Endothelial cell of umbilical vein (primary cell): Measurements from ENCODE around the gene DHRS7B. TPM values are rescaled to one million over a fixed set of nuclear protein-coding genes. Genes with fewer than 3 reads are reported as not detected.

Source experiments
- BruUV-seq: library from RNA; stranded (reverse); fragments of 400-500 nt; replicated peaks from 2 replicates; lab custom pipeline; 2021; lab: Mats Ljungman, UMichigan
- CTCF ChIA-PET: fragments of 300-600, 350-600 bp; sonication (Branson Sonifier 250); formaldehyde crosslinking; loops from one replicate; lab custom pipeline; 2021; ENCODE audit warnings: antibody characterized with exemption, inconsistent platforms; lab: Charles Lee
- POLR2A ChIA-PET: fragments of 300-600, 350-600 bp; sonication (Branson Sonifier 250); formaldehyde crosslinking; loops from one replicate; lab custom pipeline; 2021; ENCODE audit warnings: antibody characterized with exemption, inconsistent platforms; lab: Charles Lee
- DNase-seq: peaks from one replicate; pipeline ENCODE4 v3.0.0-alpha.2; 2011; ENCODE audit warnings: low read depth, low spot score
- FAIRE-seq: peaks from 2 replicates; lab custom pipeline; 2011; peaks lifted over from hg19 to GRCh38; lab: Jason Lieb, UNC
- H2AFZ ChIP-seq: 2 replicates; pipeline ENCODE4 v1.6.0; 2012; ENCODE audit warnings: low read depth, low read length, control low read depth, inconsistent platforms
- H3K27ac ChIP-seq: 2 replicates; pipeline ENCODE4 v1.5.1; 2011; ENCODE audit warnings: low read depth, mild to moderate bottlenecking, control low read depth, low read length, moderate library complexity; ENCODE audit not compliant: insufficient read depth
- H3K27me3 ChIP-seq, 2 experiments: 2 replicates each; pipeline versions ENCODE4 v1.6.0 to v1.6.1; 2011; ENCODE audit warnings: low read length in 2 of 2, mixed read lengths in 1 of 2; ENCODE audit not compliant: control insufficient read depth in 2 of 2, insufficient read depth in 2 of 2
- H3K36me3 ChIP-seq, 2 experiments: 2 replicates in 1 of 2; 3 replicates in 1 of 2; pipeline ENCODE4 v1.5.1; 2011; ENCODE audit warnings: low read length in 2 of 2, mild to moderate bottlenecking in 1 of 2, moderate library complexity in 1 of 2; ENCODE audit not compliant: control insufficient read depth in 2 of 2, insufficient read depth in 2 of 2; ENCODE audit errors: extremely low read depth in 1 of 2
- H3K4me1 ChIP-seq: 3 replicates; pipeline ENCODE4 v1.5.1; 2011; ENCODE audit warnings: mild to moderate bottlenecking, low read length; ENCODE audit not compliant: control insufficient read depth, insufficient read depth; ENCODE audit errors: extremely low read depth
- H3K4me2 ChIP-seq: 2 replicates; pipeline ENCODE4 v1.6.1; 2011; ENCODE audit warnings: low read length, control low read depth, mixed read lengths; ENCODE audit not compliant: insufficient read depth
- H3K4me3 ChIP-seq, 3 experiments: fragments of 200-600 bp in 1 of 3; sonication (generic), shearing (Covaris generic) in 1 of 3; replicated peaks in 1 of 3; 2 replicates each; pipeline ENCODE4 v1.5.1; 2011 to 2016; ENCODE audit warnings: control low read depth in 3 of 3, low read length in 3 of 3, mild to moderate bottlenecking in 2 of 3, inconsistent platforms in 1 of 3, low read depth in 1 of 3, moderate library complexity in 1 of 3; ENCODE audit not compliant: insufficient read depth in 1 of 3
- H3K79me2 ChIP-seq: 2 replicates; pipeline ENCODE4 v1.6.0; 2012; ENCODE audit warnings: low read length, inconsistent platforms; ENCODE audit not compliant: control insufficient read depth, insufficient read depth
- H3K9ac ChIP-seq: replicated peaks from 2 replicates; pipeline ENCODE3; 2011; ENCODE audit warnings: low read length, control low read depth; ENCODE audit not compliant: insufficient read depth; ENCODE audit errors: extremely low read depth
- H3K9me1 ChIP-seq: replicated peaks from 3 replicates; pipeline ENCODE4 v1.6.0; 2011; ENCODE audit warnings: mild to moderate bottlenecking, low read length; ENCODE audit not compliant: control insufficient read depth, insufficient read depth; ENCODE audit errors: extremely low read depth
- H3K9me3 ChIP-seq: replicated peaks from 2 replicates; pipeline ENCODE4 v1.5.1; 2012; ENCODE audit warnings: low read length, inconsistent platforms; ENCODE audit not compliant: control insufficient read depth, insufficient read depth
- H4K20me1 ChIP-seq: replicated peaks from 2 replicates; pipeline ENCODE3; 2011; ENCODE audit warnings: mild to moderate bottlenecking, low read length; ENCODE audit not compliant: control insufficient read depth, insufficient read depth; ENCODE audit errors: extremely low read depth
- EZH2 ChIP-seq: IDR thresholded peaks from 2 replicates; pipeline ENCODE4 v1.6.1; 2012; ENCODE audit warnings: borderline replicate concordance, low read depth, mild to moderate bottlenecking, moderate library complexity, low read length, inconsistent platforms; ENCODE audit not compliant: severe bottlenecking
- FOS ChIP-seq: IDR thresholded peaks from 2 replicates; pipeline ENCODE4 v1.6.1; 2011; ENCODE audit warnings: mild to moderate bottlenecking, low read length, moderate library complexity, borderline replicate concordance; ENCODE audit not compliant: insufficient read depth
- GATA2 ChIP-seq: IDR thresholded peaks from 2 replicates; pipeline ENCODE4 v1.7.0; 2011; ENCODE audit warnings: low read depth, mild to moderate bottlenecking, moderate library complexity, mixed read lengths, low read length; ENCODE audit not compliant: insufficient read length, insufficient read depth
- JUN ChIP-seq: IDR thresholded peaks from 2 replicates; pipeline ENCODE4 v1.6.1; 2011; ENCODE audit warnings: borderline replicate concordance, low read depth; ENCODE audit not compliant: insufficient read length, insufficient read depth
- MYC ChIP-seq: IDR thresholded peaks from one replicate; pipeline ENCODE4 v1.6.1; 2011; ENCODE audit warnings: mild to moderate bottlenecking, low read depth, low read length
- POLR2A ChIP-seq: IDR thresholded peaks from 2 replicates; pipeline ENCODE4 v1.6.1; 2012; ENCODE audit warnings: low read depth, mild to moderate bottlenecking, control low read depth, low read length
- POLR2AphosphoS5 ChIP-seq: IDR thresholded peaks from 2 replicates; pipeline ENCODE4 v1.6.1; 2012; ENCODE audit warnings: low read depth, mild to moderate bottlenecking, control low read depth, low read length, moderate library complexity; ENCODE audit not compliant: insufficient read depth
- dilution Hi-C: fragments of 300-500 bp; cut with MboI; formaldehyde crosslinking; loops from one replicate; pipeline ENCODE4 v1.15.0; 2019; ENCODE audit warnings: low sequenced_read_pairs; ENCODE audit not compliant: extremely low pct_ligation_motif_present
- intact Hi-C: fragments of 100-400 bp; cut with micrococcal nuclease; formaldehyde crosslinking; loops from one replicate; pipeline ENCODE4 v1.10.0; 2022
- polyA plus RNA-seq, 4 experiments: library from polyadenylated mRNA; depleted of rRNA in 3 of 4; stranded (reverse) in 3 of 4; unstranded in 1 of 4; fragments of >200 nt; gene quantifications; 2 replicates each; pipeline versions ENCODE4 v1.2.1 to v1.2.3, GENCODE V29; 2011 to 2012; ENCODE audit warnings: missing spikeins in 1 of 4
- total RNA-seq: library from RNA; stranded (reverse); gene quantifications from 2 replicates; pipeline ENCODE4 v1.2.3, GENCODE V29; 2021
- TF ChIP-seq, protein P1 (sequence below), 2 donors: IDR thresholded peaks; 1 replicate in 1 of 2; 2 replicates in 1 of 2; pipeline ENCODE4 v1.5.1; 2011; ENCODE audit warnings: low read length in 2 of 2, mild to moderate bottlenecking in 2 of 2, moderate library complexity in 2 of 2, control low read depth in 1 of 2, inconsistent platforms in 1 of 2, low read depth in 1 of 2; ENCODE audit not compliant: insufficient read depth in 1 of 2; ENCODE audit errors: extremely low read depth in 1 of 2
- TF ChIP-seq, protein P2 (sequence below): IDR thresholded peaks from 2 replicates; pipeline ENCODE4 v1.6.1; 2011; ENCODE audit not compliant: insufficient read depth, insufficient read length

Gene DHRS7B
- total and polyA plus RNA-seq, 2 donors (not counting 3 experiments of a cell fraction or from before 2014, with no cell fraction given) = 14.0 to 28.1 TPM

DNA sequence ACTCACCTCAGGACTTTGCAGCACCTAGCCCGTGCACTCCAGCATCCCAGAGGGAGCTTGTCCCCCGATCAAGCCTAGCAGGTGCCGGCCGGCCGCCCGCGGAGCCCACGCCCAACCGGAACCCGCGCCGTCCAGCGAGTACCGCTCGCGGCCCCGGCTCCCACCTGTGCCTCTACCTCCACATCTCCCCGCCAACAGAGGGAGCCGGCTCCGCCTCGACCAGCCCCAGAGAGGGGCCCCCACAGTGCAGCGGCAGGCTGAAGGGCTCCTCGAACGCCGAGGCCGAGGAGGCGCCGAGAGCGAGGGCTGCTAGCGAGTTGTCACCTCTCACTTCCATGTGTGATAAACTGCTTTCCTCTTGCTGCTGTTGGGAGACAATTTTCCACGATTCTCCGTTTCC lies 41.1 kb upstream of the DHRS7B start:
- CTCF ChIA-PET = no interaction called here
- Histone ChIP-seq H4K20me1 (no peaks in the 10 kb centered on the region), H3K4me1 (no peaks in the 10 kb centered on the region), H3K36me3 (no peaks in the 10 kb centered on the region), H3K27me3 (peaks cover 0 to 5% of the 10 kb centered on the region in 2 experiments), H2AFZ (no peak overlapping the region), H3K4me3 (no peak overlapping the region), H3K27ac (no peak overlapping the region), H3K9me3 (no peaks in the 10 kb centered on the region), H3K9me1 (no peaks in the 10 kb centered on the region), H3K4me2 (no peak overlapping the region), H3K9ac (no peak overlapping the region), H3K79me2 (no peaks in the 10 kb centered on the region)
- no TSS peak for BruUV-seq
- POLR2A ChIA-PET = no interaction called here
- DNase-seq (no peak), FAIRE-seq (no peak)
- intact Hi-C loops (no loop called here), dilution Hi-C loops (no loop called here)
- TF ChIP-seq, protein P1, sequence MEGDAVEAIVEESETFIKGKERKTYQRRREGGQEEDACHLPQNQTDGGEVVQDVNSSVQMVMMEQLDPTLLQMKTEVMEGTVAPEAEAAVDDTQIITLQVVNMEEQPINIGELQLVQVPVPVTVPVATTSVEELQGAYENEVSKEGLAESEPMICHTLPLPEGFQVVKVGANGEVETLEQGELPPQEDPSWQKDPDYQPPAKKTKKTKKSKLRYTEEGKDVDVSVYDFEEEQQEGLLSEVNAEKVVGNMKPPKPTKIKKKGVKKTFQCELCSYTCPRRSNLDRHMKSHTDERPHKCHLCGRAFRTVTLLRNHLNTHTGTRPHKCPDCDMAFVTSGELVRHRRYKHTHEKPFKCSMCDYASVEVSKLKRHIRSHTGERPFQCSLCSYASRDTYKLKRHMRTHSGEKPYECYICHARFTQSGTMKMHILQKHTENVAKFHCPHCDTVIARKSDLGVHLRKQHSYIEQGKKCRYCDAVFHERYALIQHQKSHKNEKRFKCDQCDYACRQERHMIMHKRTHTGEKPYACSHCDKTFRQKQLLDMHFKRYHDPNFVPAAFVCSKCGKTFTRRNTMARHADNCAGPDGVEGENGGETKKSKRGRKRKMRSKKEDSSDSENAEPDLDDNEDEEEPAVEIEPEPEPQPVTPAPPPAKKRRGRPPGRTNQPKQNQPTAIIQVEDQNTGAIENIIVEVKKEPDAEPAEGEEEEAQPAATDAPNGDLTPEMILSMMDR (IDR thresholded peaks at IDR 0.05; ENCODE audit: extremely low read depth in 1 of 2, insufficient read depth in 1 of 2, low read depth in 1 of 2, low read length in 2 of 2) = no peak
- TF ChIP-seq MYC = no peak
- no peak for TF ChIP-seq POLR2AphosphoS5
- TF ChIP-seq JUN = no peak

DNA sequence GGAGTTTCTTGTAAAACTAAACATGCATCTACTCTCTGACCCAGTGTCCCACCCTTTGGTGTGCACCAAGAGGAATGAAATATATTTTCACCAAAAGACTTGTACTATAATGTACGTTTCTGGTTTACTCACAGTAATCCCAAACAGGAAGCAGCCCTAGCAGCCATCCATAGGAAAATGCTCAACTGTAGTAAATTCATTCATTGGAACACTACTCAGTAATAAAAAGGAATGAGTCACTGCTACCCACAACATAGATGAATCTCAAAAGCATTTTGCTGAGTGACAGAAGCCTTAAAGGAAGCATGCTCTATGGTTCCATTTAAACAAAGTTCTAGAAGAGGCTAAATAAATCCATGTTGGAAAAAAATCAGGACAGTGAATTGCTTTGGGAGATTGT lies 37.6 kb upstream of the DHRS7B start:
- no peak overlapping the region for H3K4me3 ChIP-seq
- no peak overlapping the region for H3K4me2 ChIP-seq
- no peaks in the 10 kb centered on the region for H4K20me1 ChIP-seq
- H2AFZ ChIP-seq = no peak overlapping the region
- ChIA-PET CTCF (no interaction called here), POLR2A (no interaction called here)
- H3K4me1 ChIP-seq = no peaks in the 10 kb centered on the region
- DNase-seq (no peak), FAIRE-seq (peak; percentile 4)
- H3K9ac ChIP-seq = no peak overlapping the region
- H3K27me3 ChIP-seq = peaks cover 0 to 5% of the 10 kb centered on the region in 2 experiments
- H3K79me2 ChIP-seq = no peaks in the 10 kb centered on the region
- intact Hi-C loops (no loop called here), dilution Hi-C loops (no loop called here)
- no peaks in the 10 kb centered on the region for H3K9me3 ChIP-seq
- H3K36me3 ChIP-seq = no peaks in the 10 kb centered on the region
- H3K27ac ChIP-seq = no peak overlapping the region
- H3K9me1 ChIP-seq = no peaks in the 10 kb centered on the region
- TF ChIP-seq FOS (no peak), MYC (no peak), GATA2 (no peak), POLR2AphosphoS5 (no peak), JUN (no peak), POLR2A (no peak), EZH2 (no peak)
- TF ChIP-seq, protein P2, sequence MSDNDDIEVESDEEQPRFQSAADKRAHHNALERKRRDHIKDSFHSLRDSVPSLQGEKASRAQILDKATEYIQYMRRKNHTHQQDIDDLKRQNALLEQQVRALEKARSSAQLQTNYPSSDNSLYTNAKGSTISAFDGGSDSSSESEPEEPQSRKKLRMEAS = no peak
- TF ChIP-seq, protein P1 (IDR thresholded peaks at IDR 0.05; ENCODE audit: extremely low read depth in 1 of 2, insufficient read depth in 1 of 2, low read depth in 1 of 2, low read length in 2 of 2) = no peak
- BruUV-seq = no TSS peak
